Thyroid gland (tissue), 4 donors: ENCODE measurements around the gene OSBPL6.

Experiments used
- POLR2A ChIP-seq, 2 donors: fragments of 450-650 bp; IDR thresholded peaks; one replicate each; pipeline ENCODE4 v1.6.1; 2017; ENCODE audit warnings: antibody characterized with exemption in 2 of 2, mild to moderate bottlenecking in 2 of 2, moderate library complexity in 1 of 2
- TF ChIP-seq, protein P1 (sequence below), 6 experiments: fragments of 200-600 bp in 3 of 6; fragments of 450-650 bp in 3 of 6; sonication (generic) in 3 of 6; IDR thresholded peaks; one replicate each; pipeline ENCODE4 v1.5.1; 2016 to 2019; ENCODE audit warnings: antibody characterized with exemption in 6 of 6, mild to moderate bottlenecking in 2 of 6, inconsistent platforms in 1 of 6, moderate library complexity in 1 of 6

DNA sequence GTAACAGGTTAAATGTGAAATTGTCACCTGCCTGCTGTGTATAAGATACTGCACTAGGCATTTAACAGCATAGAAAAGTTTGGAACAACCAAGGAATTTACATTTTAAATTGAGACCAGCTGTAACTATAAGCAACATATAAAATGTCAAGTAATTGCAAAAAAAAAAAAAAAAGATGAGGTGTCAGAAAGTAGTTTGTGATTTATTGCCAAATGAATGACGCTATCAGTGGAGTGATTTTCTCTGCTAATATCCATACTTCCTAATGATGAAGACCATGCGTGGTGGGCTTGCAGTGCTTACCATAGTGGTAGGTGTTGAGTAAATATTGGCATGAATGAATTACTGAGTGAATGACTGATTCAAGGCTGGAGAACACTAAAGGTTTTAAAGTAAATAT lies 73.3 kb downstream of the OSBPL6 start:
- TF ChIP-seq, protein P1, sequence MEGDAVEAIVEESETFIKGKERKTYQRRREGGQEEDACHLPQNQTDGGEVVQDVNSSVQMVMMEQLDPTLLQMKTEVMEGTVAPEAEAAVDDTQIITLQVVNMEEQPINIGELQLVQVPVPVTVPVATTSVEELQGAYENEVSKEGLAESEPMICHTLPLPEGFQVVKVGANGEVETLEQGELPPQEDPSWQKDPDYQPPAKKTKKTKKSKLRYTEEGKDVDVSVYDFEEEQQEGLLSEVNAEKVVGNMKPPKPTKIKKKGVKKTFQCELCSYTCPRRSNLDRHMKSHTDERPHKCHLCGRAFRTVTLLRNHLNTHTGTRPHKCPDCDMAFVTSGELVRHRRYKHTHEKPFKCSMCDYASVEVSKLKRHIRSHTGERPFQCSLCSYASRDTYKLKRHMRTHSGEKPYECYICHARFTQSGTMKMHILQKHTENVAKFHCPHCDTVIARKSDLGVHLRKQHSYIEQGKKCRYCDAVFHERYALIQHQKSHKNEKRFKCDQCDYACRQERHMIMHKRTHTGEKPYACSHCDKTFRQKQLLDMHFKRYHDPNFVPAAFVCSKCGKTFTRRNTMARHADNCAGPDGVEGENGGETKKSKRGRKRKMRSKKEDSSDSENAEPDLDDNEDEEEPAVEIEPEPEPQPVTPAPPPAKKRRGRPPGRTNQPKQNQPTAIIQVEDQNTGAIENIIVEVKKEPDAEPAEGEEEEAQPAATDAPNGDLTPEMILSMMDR (IDR thresholded peaks at IDR 0.05), result no peak
- TF ChIP-seq POLR2A (IDR thresholded peaks at IDR 0.05), result no peak
